PC-3 (cell line): ENCODE results near the gene FBXL4.

Experiments used
- CTCF ChIP-seq: fragments of 300-600 bp; sonication (generic); conservative IDR thresholded peaks from 2 replicates; pipeline ENCODE4 v1.5.1; 2017; ENCODE audit warnings: antibody characterized with exemption, low read depth, mild to moderate bottlenecking, low read length
- EZH2 ChIP-seq: fragments of 300-600 bp; sonication (generic); IDR thresholded peaks from one replicate; pipeline ENCODE4 v1.6.1; 2017; ENCODE audit warnings: antibody characterized with exemption, mild to moderate bottlenecking, low read length; ENCODE audit not compliant: unreplicated experiment

- TF ChIP-seq CTCF (no peak), EZH2 (no peak)
Observed at GRCh38 chr6:98844244-98845210, 103.2 kb downstream of the FBXL4 start.
